Measurements from ENCODE around the gene ZNF124.
"Not testable (repeated sequence)": the region's sequence is repeated elsewhere in the genome, so short reads cannot be mapped to it uniquely, and the experiment has no call there.

The ZNF124 gene

DNA sequence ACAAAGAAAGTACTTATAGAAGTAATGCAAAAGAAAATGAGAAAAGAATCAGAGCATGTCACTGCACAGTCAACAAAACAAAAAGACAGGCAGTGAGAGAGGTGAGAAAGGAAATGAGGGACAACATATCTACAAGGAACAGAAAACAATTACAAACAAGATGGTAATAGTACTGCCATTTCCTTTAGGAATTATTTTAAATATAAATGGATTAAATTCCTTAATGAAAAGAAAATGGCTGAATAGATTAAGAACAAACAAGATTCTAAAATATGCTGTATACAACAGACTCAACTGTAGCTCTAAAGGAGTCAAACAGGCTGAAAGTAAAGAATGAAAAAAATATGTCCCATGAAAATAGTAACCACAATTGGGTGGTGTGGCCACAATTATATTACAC, 22.1 kb upstream of the ZNF124 start:
- no peaks in the 10 kb centered on the region for H3K27me3 Mint-ChIP-seq
- no peak overlapping the region for H3K27ac Mint-ChIP-seq (ENCODE audit: low read depth)
- no peak for DNase-seq (ENCODE audit: low spot score in 2 of 2)
- H3K4me1 Mint-ChIP-seq, result peaks cover 6% of the 10 kb centered on the region
- peaks cover 44% of the 10 kb centered on the region for H3K36me3 Mint-ChIP-seq (ENCODE audit: insufficient read depth)
- no peak overlapping the region for H3K4me3 Mint-ChIP-seq
- peaks cover 13% of the 10 kb centered on the region for H3K9me3 Mint-ChIP-seq
- no peak for ATAC-seq (replicated peaks; ENCODE audit: extremely low read depth, poor library complexity, severe bottlenecking)

DNA sequence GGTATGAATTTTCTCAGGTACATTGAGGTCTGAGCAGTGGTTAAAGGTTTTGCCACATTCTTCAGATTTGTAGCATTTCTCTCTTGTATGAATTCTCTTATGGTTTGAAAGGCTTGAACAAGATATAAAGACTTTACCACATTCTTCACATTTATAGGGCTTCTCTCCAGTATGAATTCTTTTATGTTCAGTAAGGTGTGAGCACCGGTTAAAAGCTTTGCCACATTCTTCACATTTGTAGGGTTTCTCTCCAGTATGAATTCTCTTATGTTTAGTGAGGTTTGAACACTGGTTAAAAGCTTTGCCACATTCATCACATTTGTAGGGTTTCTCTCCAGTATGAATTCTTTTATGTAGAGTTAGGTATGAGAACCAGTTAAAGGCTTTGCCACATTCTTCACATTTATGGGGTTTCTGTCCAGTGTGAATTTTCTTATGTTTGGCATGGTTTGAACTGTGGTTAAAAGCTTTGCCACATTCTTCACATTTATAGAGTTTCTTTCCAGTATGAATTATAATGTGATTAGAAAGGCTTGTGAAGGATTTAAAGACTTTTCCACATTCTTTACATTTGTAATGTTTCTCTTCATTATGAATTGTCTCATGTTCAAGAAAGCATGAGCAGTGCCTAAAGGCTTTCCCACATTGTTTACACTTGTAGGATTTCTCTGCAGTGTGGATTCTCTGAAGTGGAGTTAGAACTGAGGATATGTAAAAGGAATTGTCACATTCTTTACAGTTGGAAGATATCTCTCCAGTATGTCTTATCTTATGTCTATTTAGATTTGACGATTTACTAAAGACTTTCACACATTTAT, 18.4 kb upstream of the ZNF124 start:
- no peak overlapping the region for H3K27ac Mint-ChIP-seq (ENCODE audit: low read depth)
- peaks cover 13% of the 10 kb centered on the region for H3K9me3 Mint-ChIP-seq
- ATAC-seq (replicated peaks; ENCODE audit: extremely low read depth, poor library complexity, severe bottlenecking), result no peak
- H3K36me3 Mint-ChIP-seq (ENCODE audit: insufficient read depth), result peaks cover 21% of the 10 kb centered on the region
- DNase-seq (ENCODE audit: low spot score in 2 of 2), result no peak
- no peaks in the 10 kb centered on the region for H3K4me1 Mint-ChIP-seq
- H3K4me3 Mint-ChIP-seq, result no peak overlapping the region
- H3K27me3 Mint-ChIP-seq, result no peaks in the 10 kb centered on the region

DNA sequence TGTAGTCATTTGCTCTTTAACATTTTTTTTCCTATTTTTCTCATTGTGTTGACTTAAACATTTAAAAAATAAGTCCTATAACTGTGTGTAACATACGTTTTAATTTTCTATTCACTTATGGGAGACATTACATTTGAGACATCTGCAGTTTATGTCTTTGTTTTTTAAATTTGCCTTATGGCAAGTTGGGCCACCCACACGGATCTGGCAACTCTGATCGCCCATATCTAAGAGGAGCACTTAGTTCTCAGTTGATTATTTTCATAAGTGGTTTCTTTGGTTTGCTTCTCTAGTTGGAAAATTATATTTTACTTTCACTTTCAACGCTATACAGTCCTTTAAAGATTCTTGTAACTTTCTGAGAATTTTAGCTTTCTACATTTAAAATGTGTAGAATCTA, 13.8 kb upstream of the ZNF124 start:
- Mint-ChIP-seq H3K27me3 (no peaks in the 10 kb centered on the region), H3K36me3 (ENCODE audit: insufficient read depth) (no peaks in the 10 kb centered on the region), H3K27ac (ENCODE audit: low read depth) (no peak overlapping the region), H3K4me3 (no peak overlapping the region), H3K9me3 (peaks cover 7% of the 10 kb centered on the region), H3K4me1 (no peaks in the 10 kb centered on the region)
- ATAC-seq (replicated peaks; ENCODE audit: extremely low read depth, poor library complexity, severe bottlenecking) (no peak), DNase-seq (ENCODE audit: low spot score in 2 of 2) (no peak)

DNA sequence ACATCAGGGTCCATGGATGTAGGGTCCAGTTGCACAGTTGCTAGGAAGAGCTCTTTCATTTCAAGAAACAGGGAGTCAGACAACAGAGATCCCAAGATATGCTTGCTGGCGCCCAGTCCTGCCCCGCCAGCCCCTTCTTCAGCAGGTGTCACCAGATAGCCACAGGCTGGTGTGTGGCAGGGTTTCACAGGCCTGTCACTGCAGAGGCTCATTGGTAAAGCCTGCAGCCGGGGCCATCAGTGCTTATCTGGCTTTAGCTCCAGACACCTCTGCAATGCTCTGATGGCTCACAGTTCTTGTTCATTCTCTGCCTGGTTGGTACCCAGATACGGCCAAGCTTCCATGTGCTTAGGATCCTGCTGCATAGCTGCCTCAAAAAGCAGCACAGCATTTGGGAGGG, 12.4 kb upstream of the ZNF124 start:
- no peaks in the 10 kb centered on the region for H3K36me3 Mint-ChIP-seq (ENCODE audit: insufficient read depth)
- H3K27me3 Mint-ChIP-seq, result no peaks in the 10 kb centered on the region
- peaks cover 2% of the 10 kb centered on the region for H3K9me3 Mint-ChIP-seq
- DNase-seq (ENCODE audit: low spot score in 2 of 2), result no peak
- no peak overlapping the region for H3K27ac Mint-ChIP-seq (ENCODE audit: low read depth)
- no peaks in the 10 kb centered on the region for H3K4me1 Mint-ChIP-seq
- no peak overlapping the region for H3K4me3 Mint-ChIP-seq
- ATAC-seq (replicated peaks; ENCODE audit: extremely low read depth, poor library complexity, severe bottlenecking), result no peak

DNA sequence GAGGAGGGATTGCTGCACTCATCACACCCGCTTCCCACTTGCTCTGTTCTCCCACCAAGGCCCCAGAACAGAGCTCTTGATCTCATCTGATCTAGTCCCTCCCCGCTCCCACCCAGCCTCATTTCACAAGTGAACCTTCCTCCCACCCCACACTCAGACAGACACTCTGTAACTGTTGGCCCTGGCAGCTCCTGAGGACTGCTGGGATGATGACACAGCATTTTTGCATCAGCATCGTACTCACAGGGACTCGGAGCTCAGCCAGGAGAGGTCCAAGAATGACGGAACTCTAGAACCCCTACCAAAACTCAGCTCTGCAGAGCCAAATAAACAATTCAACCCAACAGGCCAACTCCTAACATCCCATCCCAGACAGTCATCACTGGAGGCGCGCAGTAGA, 11.2 kb upstream of the ZNF124 start:
- no peaks in the 10 kb centered on the region for H3K36me3 Mint-ChIP-seq (ENCODE audit: insufficient read depth)
- no peak overlapping the region for H3K27ac Mint-ChIP-seq (ENCODE audit: low read depth)
- no peaks in the 10 kb centered on the region for H3K27me3 Mint-ChIP-seq
- no peak for DNase-seq (ENCODE audit: low spot score in 2 of 2)
- peaks cover 7% of the 10 kb centered on the region for H3K9me3 Mint-ChIP-seq
- H3K4me3 Mint-ChIP-seq, result no peak overlapping the region
- H3K4me1 Mint-ChIP-seq, result no peaks in the 10 kb centered on the region
- ATAC-seq (replicated peaks; ENCODE audit: extremely low read depth, poor library complexity, severe bottlenecking), result no peak

DNA sequence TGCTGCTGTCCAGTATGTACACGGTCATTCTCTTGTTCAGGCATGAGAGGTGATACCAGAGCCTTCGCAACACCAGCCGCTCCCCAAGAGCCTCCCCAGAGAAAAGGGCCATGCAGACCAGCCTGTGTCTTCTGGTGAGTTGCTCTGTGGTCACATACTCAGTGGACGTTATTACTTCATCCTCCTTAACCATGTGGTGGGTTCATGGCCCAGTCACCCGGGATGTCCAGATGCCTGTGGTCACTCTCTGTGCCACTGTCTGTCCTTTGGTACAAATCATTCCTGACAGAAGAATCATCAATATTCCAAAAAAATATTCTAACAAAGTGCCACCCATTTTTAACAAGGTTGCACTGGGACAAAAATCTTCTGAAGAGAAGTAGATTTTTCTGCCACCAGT, 8.8 kb upstream of the ZNF124 start:
- Mint-ChIP-seq H3K9me3 (peaks cover 7% of the 10 kb centered on the region), H3K4me1 (no peaks in the 10 kb centered on the region), H3K36me3 (ENCODE audit: insufficient read depth) (no peaks in the 10 kb centered on the region), H3K27me3 (no peaks in the 10 kb centered on the region), H3K4me3 (no peak overlapping the region), H3K27ac (ENCODE audit: low read depth) (no peak overlapping the region)
- DNase-seq (ENCODE audit: low spot score in 2 of 2) (no peak), ATAC-seq (replicated peaks; ENCODE audit: extremely low read depth, poor library complexity, severe bottlenecking) (no peak)

DNA sequence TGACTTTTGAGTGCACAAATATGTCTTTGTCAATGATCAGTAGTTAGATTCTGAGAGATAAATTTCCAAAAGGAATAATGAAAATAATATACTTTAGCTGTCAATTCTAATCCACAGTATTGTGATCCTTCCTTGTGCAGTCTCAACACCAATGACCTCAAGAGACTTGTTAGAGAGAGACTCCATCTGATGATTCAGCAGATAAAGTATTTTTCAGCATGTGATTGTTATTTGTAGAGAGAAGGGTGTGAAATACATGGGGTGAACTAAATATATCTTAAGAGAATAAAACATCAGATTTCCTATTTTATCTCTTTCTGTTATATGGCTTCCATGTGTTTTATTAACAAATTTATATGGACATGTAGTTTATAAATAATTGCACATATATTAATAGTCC, 5.9 kb upstream of the ZNF124 start:
- Mint-ChIP-seq H3K27me3 (no peaks in the 10 kb centered on the region), H3K27ac (ENCODE audit: low read depth) (no peak overlapping the region), H3K9me3 (peaks cover 7% of the 10 kb centered on the region), H3K36me3 (ENCODE audit: insufficient read depth) (no peaks in the 10 kb centered on the region), H3K4me1 (no peaks in the 10 kb centered on the region), H3K4me3 (no peak overlapping the region)
- DNase-seq (ENCODE audit: low spot score in 2 of 2) (no peak), ATAC-seq (replicated peaks; ENCODE audit: extremely low read depth, poor library complexity, severe bottlenecking) (no peak)

DNA sequence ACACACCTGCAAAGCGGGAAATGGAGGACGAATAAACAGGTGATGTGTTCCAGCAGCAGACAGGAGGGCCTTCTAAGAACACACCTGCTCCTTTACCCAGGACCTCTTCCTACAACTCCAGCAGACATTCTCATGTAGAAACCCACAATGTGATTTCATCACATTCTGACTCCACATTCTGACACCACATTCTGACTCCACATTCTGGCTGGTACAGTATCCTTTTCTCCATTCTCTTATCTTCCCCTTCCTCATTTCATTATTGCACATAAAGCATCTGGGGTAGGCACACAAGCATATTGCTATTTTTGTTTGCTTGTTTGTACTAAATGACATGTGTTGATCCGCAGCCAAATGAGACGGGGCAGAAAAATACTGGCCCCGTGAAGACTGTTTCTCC, 3.6 kb upstream of the ZNF124 start:
- ATAC-seq (replicated peaks; ENCODE audit: extremely low read depth, poor library complexity, severe bottlenecking), result no peak
- no peak overlapping the region for H3K4me3 Mint-ChIP-seq
- peaks cover 7% of the 10 kb centered on the region for H3K9me3 Mint-ChIP-seq
- H3K36me3 Mint-ChIP-seq (ENCODE audit: insufficient read depth), result no peaks in the 10 kb centered on the region
- no peak overlapping the region for H3K27ac Mint-ChIP-seq (ENCODE audit: low read depth)
- H3K27me3 Mint-ChIP-seq, result no peaks in the 10 kb centered on the region
- peaks cover under 1% of the 10 kb centered on the region for H3K4me1 Mint-ChIP-seq
- DNase-seq (ENCODE audit: low spot score in 2 of 2), result no peak

DNA sequence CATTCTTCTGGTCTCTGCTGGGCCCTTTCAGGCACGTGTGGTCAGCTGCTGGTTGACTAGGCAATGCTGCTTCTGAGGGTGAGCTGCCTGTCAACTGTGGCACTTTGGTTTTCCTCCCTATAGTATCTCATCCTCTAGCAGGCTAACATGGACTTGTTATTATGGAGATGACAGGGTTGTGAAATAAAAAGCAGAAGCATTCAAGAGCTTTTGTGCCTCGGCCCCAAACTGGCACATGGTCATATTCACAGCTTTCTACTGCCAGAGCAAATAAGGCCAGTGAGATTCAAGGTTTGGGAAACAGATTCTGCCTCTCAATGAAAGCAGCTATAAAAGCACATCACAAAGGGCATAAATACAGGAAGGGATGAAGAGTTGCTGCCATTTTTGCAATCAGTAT, 1.6 kb upstream of the ZNF124 start:
- Mint-ChIP-seq H3K27ac (ENCODE audit: low read depth) (no peak overlapping the region), H3K4me1 (peaks cover 6% of the 10 kb centered on the region), H3K27me3 (no peaks in the 10 kb centered on the region), H3K9me3 (no peaks in the 10 kb centered on the region), H3K4me3 (no peak overlapping the region), H3K36me3 (ENCODE audit: insufficient read depth) (no peaks in the 10 kb centered on the region)
- ATAC-seq (replicated peaks; ENCODE audit: extremely low read depth, poor library complexity, severe bottlenecking) (no peak), DNase-seq (ENCODE audit: low spot score in 2 of 2) (no peak)

DNA sequence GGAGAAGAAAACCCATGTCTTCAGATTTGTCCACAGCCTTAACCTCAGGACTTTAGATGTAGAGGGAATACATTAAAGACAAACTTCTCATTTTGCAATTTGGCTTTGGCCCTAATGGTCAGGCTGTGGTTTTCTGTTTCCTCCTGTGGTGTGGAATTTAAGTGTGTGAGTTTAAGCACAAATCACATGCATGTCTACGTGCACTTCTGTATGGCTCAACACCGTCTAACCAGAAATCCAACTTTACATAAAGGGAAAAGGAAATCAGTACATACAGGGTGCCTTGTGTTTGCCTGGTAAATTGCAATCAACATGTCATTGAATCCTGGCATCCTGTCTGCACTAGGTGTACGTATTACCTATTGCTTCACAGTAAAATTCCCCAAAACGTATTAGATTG, 1.2 kb upstream of the ZNF124 start:
- H3K9me3 Mint-ChIP-seq, result no peaks in the 10 kb centered on the region
- no peak for ATAC-seq (replicated peaks; ENCODE audit: extremely low read depth, poor library complexity, severe bottlenecking)
- no peak for DNase-seq (ENCODE audit: low spot score in 2 of 2)
- peaks cover 6% of the 10 kb centered on the region for H3K4me1 Mint-ChIP-seq
- no peaks in the 10 kb centered on the region for H3K36me3 Mint-ChIP-seq (ENCODE audit: insufficient read depth)
- H3K27ac Mint-ChIP-seq (ENCODE audit: low read depth), result no peak overlapping the region
- no peak overlapping the region for H3K4me3 Mint-ChIP-seq
- H3K27me3 Mint-ChIP-seq, result no peaks in the 10 kb centered on the region

DNA sequence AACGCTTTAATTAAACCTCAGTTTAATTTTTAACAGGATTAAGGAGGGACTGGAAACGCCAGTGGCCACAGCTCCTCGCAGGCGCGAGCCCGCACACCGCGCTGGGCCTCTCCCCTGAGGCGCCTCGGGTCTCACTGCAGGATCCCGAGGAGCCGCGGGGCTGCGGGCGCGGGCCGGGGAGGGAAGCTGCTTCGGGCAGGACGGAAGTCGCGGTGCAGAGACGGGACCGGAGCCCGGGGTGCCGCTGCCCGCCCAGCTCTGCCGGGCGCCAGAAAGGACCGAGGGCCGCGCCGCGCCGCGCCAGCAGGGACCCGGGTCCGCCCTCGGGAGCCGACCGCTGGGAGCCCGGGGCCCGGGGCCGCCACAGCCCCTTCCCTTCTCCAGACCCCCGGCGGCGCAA, 377 bp downstream of the ZNF124 start:
- H3K36me3 Mint-ChIP-seq (ENCODE audit: insufficient read depth); H3K27me3 Mint-ChIP-seq: not testable (repeated sequence)
- ATAC-seq (replicated peaks; ENCODE audit: extremely low read depth, poor library complexity, severe bottlenecking), result peak; percentile 66

DNA sequence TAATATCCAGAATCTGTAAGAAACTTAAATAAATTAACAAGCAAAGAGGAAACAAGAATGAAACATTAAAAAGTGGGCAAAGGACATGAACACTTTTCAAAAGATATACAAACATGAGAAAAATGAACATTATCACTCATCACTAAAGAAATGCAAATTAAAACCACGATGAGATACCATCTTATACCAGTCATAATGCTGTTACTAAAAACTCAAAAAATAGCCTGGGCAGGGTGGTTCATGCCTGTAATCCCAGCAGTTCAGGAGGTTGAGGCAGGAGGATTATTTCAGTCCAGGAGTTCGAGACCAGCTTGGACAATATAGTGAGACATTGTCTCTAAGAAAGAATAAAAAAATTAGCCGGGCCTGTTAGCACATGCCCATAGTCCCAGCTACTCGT, 6.1 kb downstream of the ZNF124 start:
- Mint-ChIP-seq H3K4me1 (peaks cover 33% of the 10 kb centered on the region), H3K4me3 (no peak overlapping the region), H3K9me3 (peaks cover 19% of the 10 kb centered on the region), H3K36me3 (ENCODE audit: insufficient read depth) (no peaks in the 10 kb centered on the region), H3K27ac (ENCODE audit: low read depth) (no peak overlapping the region), H3K27me3 (no peaks in the 10 kb centered on the region)
- ATAC-seq (replicated peaks; ENCODE audit: extremely low read depth, poor library complexity, severe bottlenecking), result no peak
- DNase-seq (ENCODE audit: low spot score in 2 of 2), result no peak

More for the DNA sequence above, 377 bp downstream of the ZNF124 start:
- not testable (repeated sequence) for H3K9me3 Mint-ChIP-seq; H3K4me3 Mint-ChIP-seq; DNase-seq (ENCODE audit: low spot score in 2 of 2); H3K27ac Mint-ChIP-seq (ENCODE audit: low read depth)
- peaks cover 21% of the 10 kb centered on the region for H3K4me1 Mint-ChIP-seq

DNA sequence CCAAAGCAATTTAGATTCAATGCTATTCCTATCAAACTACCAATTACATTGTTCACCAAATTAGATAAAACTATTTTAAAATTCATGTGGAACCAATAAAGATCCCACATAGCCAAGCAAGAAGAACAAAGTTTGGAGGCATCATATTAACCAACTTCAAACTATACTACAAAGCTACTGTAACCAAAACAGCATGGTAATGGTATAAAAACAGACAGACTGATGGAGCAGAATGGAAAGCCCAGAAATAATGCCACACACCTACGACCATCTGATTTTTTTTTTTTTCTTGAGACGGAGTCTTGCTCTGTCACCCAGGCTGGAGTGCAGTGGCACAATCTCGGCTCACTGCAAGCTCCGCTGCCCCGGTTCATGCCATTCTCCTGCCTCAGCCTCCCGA, 7.1 kb downstream of the ZNF124 start:
- no peak overlapping the region for H3K4me3 Mint-ChIP-seq
- no peak for ATAC-seq (replicated peaks; ENCODE audit: extremely low read depth, poor library complexity, severe bottlenecking)
- peaks cover 28% of the 10 kb centered on the region for H3K4me1 Mint-ChIP-seq
- no peak for DNase-seq (ENCODE audit: low spot score in 2 of 2)
- H3K27me3 Mint-ChIP-seq, result no peaks in the 10 kb centered on the region
- peaks cover 4% of the 10 kb centered on the region for H3K36me3 Mint-ChIP-seq (ENCODE audit: insufficient read depth)
- H3K9me3 Mint-ChIP-seq, result peaks cover 19% of the 10 kb centered on the region
- H3K27ac Mint-ChIP-seq (ENCODE audit: low read depth), result no peak overlapping the region

All from central memory CD8-positive, alpha-beta T cell (primary cell).